IPS DF 6.9 (cell line): ENCODE measurements around the gene SRGAP3.

Source experiments
- DNase-seq: peaks from one replicate; pipeline ENCODE4 v3.0.0-alpha.2; 2013; ENCODE audit warnings: low read depth, low spot score
- H3K27ac ChIP-seq: one replicate; pipeline ENCODE4 v1.5.1; 2013; ENCODE audit warnings: low read length, control low read depth
- H3K27me3 ChIP-seq: 2 replicates; pipeline ENCODE4 v1.6.1; 2013; ENCODE audit warnings: mild to moderate bottlenecking, low read length; ENCODE audit not compliant: control insufficient read depth, insufficient read depth
- H3K36me3 ChIP-seq: 2 replicates; pipeline ENCODE4 v1.6.1; 2013; ENCODE audit warnings: low read length; ENCODE audit not compliant: control insufficient read depth, insufficient read depth
- H3K4me1 ChIP-seq: 2 replicates; pipeline ENCODE4 v1.6.1; 2013; ENCODE audit warnings: low read length; ENCODE audit not compliant: control insufficient read depth, insufficient read depth
- H3K4me3 ChIP-seq: 2 replicates; pipeline ENCODE4 v1.5.1; 2013; ENCODE audit warnings: mild to moderate bottlenecking, low read length
- H3K9me3 ChIP-seq: 2 replicates; pipeline ENCODE4 v1.6.1; 2013; ENCODE audit warnings: low read length, inconsistent platforms; ENCODE audit not compliant: control insufficient read depth, insufficient read depth
- WGBS: extraction: QIAGEN DNeasy Blood & Tissue Kit; methylation state at CpG from one replicate; pipeline ENCODE4 v1.1.7; 2013; ENCODE audit warnings: mixed read lengths, missing lambda C conversion rate; ENCODE audit not compliant: insufficient read length, insufficient coverage; 5-methylcytosine and 5-hydroxymethylcytosine counted together

Gene SRGAP3

DNA sequence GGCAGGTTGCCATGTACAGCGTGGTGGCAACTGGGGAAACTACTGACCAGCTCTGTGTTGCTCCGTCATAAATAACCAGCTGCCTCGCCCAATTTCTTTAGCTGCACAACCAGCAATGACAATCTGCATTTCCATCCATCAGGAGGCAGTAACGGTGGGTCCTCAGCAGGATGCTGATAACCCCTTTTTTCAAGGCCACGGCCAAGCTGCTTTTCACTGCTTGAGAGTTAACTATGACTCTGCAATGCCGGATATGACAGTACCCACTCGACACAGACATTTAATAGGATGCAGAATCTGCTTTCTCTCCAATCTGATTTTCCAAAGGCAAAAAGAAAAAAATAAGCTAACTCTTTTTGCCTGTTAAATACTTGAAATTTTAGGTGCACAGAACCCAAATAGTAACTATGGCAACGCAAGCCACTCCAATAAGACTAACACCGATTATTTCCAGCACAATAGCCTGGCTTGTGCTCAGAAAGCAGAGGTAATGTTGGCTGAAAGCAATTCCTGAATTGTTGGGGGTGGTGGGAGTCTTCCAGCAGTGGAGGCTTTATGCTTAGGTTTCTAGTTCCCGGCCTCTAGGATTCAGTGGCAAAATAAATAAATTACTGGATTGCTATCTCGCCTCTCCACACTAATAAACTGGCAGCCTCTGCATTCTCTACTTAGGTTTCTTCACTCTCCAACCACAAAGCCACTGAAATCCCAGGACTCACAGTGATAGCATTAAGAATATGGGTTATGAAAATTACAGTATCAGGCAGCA is 31.2 kb upstream of the SRGAP3 start:
- DNase-seq: no peak
- Histone ChIP-seq H3K4me3 (no peak overlapping the region), H3K36me3 (no peaks in the 10 kb centered on the region), H3K27me3 (no peaks in the 10 kb centered on the region), H3K4me1 (peaks cover 2% of the 10 kb centered on the region), H3K9me3 (no peaks in the 10 kb centered on the region), H3K27ac (no peak overlapping the region)
- no CpG with 5 or more reads among the region's 11 CpGs for WGBS

DNA sequence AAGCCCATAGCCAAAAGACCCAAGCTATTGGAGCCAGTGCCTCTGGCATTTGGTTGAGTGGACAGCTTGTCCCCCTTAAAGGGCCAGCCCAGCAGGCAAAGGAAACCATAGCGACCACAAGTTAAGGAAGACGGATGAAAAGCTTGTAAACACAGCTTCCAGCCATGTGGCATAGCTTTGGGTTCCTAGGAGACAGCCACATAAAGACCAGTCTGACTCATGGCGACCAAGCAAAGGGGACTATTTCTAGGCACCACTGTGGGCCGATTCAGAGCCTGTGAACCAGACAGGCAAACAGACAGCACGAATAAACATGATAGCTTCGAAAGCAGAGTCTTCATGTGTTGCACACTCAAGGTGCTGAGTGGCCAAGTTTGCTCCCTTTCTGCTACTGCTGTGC is 30.5 kb upstream of the SRGAP3 start:
- no peak for DNase-seq
- no CpG with 5 or more reads among the region's 6 CpGs for WGBS
- no peaks in the 10 kb centered on the region for H3K27me3 ChIP-seq
- H3K27ac ChIP-seq: no peak overlapping the region
- no peaks in the 10 kb centered on the region for H3K36me3 ChIP-seq
- no peaks in the 10 kb centered on the region for H3K9me3 ChIP-seq
- peaks cover 2% of the 10 kb centered on the region for H3K4me1 ChIP-seq
- H3K4me3 ChIP-seq: no peak overlapping the region

DNA sequence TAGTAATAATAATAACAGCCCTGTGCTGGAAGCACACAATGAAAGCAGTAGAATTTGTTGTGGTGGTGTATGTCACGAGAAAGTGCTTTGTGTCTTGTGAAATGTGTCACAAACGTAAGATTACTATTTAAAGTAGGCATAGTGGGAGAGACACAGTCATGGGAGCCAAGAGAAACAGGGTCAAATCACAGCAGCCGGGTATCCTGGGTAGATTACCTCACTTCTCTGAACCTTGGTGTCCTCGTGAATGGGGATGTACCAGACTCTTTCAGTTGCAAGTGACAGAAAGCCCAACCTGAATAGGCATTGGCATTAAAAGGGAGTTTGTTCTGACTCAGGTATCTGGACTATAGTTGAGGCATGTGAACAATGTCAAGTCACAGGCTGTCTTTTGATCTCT is 29.1 kb upstream of the SRGAP3 start:
- DNase-seq: no peak
- Histone ChIP-seq H3K27ac (no peak overlapping the region), H3K36me3 (no peaks in the 10 kb centered on the region), H3K27me3 (no peaks in the 10 kb centered on the region), H3K9me3 (no peaks in the 10 kb centered on the region), H3K4me1 (peaks cover 2% of the 10 kb centered on the region), H3K4me3 (no peak overlapping the region)
- no CpG with 5 or more reads among the region's 4 CpGs for WGBS

DNA sequence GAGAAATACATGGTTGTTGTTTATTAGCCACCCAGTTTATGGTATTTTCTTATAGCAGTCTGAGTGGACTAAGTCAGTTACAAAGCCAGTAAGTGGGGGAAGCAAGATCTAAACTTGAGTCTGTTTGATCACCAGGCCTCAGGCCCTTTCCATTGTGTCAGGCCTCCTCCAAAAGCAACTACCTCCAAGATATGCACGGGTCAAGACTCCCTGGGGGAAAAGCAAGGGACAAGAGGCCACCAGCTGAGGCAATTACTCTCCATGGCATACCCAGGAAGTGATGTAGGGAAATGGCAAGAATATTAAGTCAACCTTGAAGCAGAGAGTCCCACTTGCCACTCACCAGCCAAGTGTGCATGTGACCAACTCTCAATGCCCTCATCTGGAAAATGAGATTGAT is 28.6 kb upstream of the SRGAP3 start:
- Histone ChIP-seq H3K4me3 (no peak overlapping the region), H3K4me1 (peaks cover 2% of the 10 kb centered on the region), H3K27ac (no peak overlapping the region), H3K9me3 (no peaks in the 10 kb centered on the region), H3K36me3 (no peaks in the 10 kb centered on the region), H3K27me3 (no peaks in the 10 kb centered on the region)
- no peak for DNase-seq
- no CpG with 5 or more reads among the region's 1 CpG for WGBS

DNA sequence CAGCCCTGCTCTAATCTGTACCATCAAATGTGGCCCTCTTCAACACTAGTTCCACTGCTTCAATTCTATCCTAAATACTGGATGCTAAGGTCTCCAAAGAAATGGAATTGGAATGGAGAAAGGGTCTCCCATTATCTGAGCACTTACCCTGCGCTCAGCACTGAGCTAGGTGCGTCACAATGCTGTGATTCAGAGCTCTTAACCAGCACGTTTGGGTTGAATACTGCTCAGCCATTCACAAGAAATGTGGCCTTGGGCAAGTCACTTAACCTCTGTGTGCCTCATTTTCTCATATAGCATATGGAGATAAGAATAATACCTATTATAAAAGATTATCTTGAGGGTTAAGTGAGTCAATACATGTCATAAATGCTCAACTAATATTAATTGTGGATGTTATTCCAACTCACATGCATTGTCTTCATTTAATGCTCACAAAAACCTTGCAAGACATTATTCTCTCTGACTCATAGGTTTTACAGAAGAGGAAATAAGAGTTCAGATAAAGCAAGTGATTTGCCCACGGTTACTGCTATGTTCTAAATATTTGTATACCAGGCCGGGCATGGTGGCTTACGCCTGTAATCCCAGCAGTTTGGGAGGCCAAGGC is 27.4 kb upstream of the SRGAP3 start:
- peaks cover 2% of the 10 kb centered on the region for H3K4me1 ChIP-seq
- H3K9me3 ChIP-seq: no peaks in the 10 kb centered on the region
- no peaks in the 10 kb centered on the region for H3K27me3 ChIP-seq
- H3K36me3 ChIP-seq: no peaks in the 10 kb centered on the region
- H3K27ac ChIP-seq: no peak overlapping the region
- WGBS: no CpG with 5 or more reads among the region's 6 CpGs
- H3K4me3 ChIP-seq: no peak overlapping the region
- no peak for DNase-seq

DNA sequence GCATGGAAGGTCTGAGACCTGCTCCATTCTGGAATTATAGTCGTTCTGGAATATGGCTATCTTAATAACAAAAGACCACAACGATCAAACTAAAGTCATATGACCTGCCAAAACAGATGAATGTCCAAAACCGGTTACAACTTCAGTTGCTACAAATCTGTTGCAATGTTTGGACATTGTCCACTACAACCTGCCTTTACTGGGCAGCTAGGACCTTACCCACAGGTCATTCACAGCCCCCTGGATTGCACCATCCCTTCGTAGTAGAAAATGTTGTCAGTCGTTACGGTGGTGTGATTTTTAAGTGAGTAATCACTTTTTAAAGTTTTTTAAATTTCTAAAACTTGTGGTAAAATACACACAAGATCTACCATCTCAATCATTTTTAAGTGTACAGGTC is 22.5 kb upstream of the SRGAP3 start:
- H3K9me3 ChIP-seq: no peaks in the 10 kb centered on the region
- DNase-seq: no peak
- no peaks in the 10 kb centered on the region for H3K36me3 ChIP-seq
- no peak overlapping the region for H3K27ac ChIP-seq
- no peaks in the 10 kb centered on the region for H3K27me3 ChIP-seq
- no peaks in the 10 kb centered on the region for H3K4me1 ChIP-seq
- WGBS: no CpG with 5 or more reads among the region's 6 CpGs
- H3K4me3 ChIP-seq: no peak overlapping the region

DNA sequence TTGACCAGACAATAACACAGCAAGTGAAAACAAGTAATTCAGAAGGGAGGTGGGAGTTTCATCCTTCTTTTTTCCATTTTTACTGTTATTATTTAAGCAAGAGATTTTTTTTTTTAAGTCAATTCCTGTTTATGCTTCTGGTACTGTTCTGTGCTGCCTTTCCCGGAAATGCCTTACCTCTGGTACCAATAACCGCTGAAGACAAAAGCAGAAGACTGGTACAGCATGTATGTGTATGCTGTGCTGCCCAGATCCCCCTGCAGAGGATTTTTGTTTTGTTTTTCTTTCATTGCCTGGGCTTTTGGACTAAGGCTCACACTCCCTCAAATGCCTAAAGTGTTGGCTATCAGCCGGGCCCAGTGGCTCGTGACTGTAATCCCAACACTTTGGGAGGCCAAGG is 21.3 kb upstream of the SRGAP3 start:
- Histone ChIP-seq H3K27ac (no peak overlapping the region), H3K27me3 (no peaks in the 10 kb centered on the region), H3K36me3 (no peaks in the 10 kb centered on the region), H3K4me3 (no peak overlapping the region), H3K4me1 (no peaks in the 10 kb centered on the region), H3K9me3 (no peaks in the 10 kb centered on the region)
- DNase-seq: no peak
- no CpG with 5 or more reads among the region's 4 CpGs for WGBS

DNA sequence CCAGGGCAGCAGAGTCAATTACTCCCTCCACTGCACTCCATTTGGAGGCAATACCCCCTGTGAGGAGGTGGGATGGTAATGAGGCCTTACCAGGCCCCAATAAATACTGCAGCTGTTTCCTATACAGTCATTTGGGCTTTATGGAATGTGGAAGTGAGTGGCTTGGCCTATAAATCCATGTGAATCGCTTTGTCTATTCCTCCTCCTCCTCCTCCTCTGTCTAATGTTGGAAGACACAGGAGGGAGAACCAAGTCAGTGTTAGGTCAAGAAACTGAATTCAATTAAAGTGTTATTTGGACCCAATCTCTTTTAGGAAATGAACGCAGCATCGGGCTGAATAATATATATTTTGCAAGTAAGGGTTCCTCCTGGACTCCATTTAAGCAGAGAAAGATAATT is 17.3 kb upstream of the SRGAP3 start:
- H3K36me3 ChIP-seq: no peaks in the 10 kb centered on the region
- no peak for DNase-seq
- H3K27me3 ChIP-seq: no peaks in the 10 kb centered on the region
- no CpG with 5 or more reads among the region's 3 CpGs for WGBS
- H3K4me3 ChIP-seq: no peak overlapping the region
- no peaks in the 10 kb centered on the region for H3K4me1 ChIP-seq
- no peaks in the 10 kb centered on the region for H3K9me3 ChIP-seq
- H3K27ac ChIP-seq: no peak overlapping the region

DNA sequence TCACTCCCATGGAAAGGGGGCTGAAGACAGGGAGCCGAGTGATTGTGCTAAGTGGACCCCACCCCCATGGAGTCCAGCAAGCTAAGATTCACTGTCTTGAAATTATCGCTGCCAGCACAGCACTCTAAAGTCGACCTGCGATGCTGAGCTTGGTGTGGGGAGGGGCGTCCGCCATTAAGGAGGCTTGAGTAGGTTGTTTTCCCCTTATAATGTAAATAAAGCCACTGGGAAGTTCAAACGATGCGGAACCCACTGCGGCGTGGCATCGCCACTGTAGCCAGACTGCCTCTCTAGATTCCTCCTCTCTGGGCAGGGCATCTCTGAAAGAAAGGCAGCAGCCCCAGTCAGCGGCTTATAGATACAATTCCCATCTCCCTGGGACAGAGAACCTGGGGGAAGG is 10.9 kb upstream of the SRGAP3 start:
- Histone ChIP-seq H3K27ac (no peak overlapping the region), H3K4me1 (peaks cover 2% of the 10 kb centered on the region; the same call in 1 of the 2 replicates), H3K9me3 (no peaks in the 10 kb centered on the region), H3K27me3 (no peaks in the 10 kb centered on the region), H3K36me3 (no peaks in the 10 kb centered on the region), H3K4me3 (no peak overlapping the region)
- WGBS: no CpG with 5 or more reads among the region's 12 CpGs
- DNase-seq: no peak

DNA sequence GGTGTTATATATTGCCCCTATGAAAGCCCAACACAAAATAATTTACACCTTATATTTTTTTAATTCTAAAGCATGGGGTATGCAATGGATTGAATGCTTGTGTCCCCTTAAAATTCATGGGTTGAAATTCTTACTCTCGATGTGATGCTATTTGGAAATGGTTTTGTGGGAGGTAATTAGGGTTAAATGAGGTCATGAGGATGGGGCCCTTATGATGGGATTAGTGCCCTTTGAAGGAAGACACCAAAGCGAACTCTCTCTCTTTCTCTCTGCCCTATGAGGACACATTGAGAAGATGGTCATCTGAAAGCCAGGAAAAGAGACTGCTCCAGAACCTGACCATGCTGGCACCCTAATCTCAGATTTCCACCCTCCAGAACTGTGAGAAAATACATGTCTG is 7.6 kb upstream of the SRGAP3 start:
- Histone ChIP-seq H3K27ac (no peak overlapping the region), H3K36me3 (no peaks in the 10 kb centered on the region), H3K9me3 (no peaks in the 10 kb centered on the region), H3K4me3 (no peak overlapping the region), H3K4me1 (peaks cover 2% of the 10 kb centered on the region; the same call in 1 of the 2 replicates), H3K27me3 (no peaks in the 10 kb centered on the region)
- DNase-seq: no peak
- WGBS: no CpG with 5 or more reads among the region's 2 CpGs

DNA sequence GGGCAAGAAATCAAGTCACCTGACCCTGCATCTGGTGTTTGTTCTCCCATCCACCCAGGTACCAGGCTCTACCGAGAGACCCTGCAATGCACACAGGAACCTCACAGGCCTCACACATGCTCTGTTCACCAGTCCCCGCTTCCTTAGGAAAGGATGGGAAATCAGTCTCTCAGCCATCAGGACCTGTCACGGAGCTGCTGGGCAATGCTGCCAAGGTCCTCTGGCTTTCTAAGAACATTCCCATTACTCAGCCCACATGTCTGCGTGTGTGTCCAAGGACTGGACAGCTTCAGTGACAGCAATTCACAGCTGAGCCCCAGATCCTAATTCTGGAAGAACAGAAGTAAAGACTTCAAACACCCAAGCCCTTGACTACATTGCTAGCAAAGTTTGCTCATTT is 6.5 kb upstream of the SRGAP3 start:
- H3K27me3 ChIP-seq: no peaks in the 10 kb centered on the region
- H3K9me3 ChIP-seq: no peaks in the 10 kb centered on the region
- no peaks in the 10 kb centered on the region for H3K36me3 ChIP-seq
- WGBS: no CpG with 5 or more reads among the region's 4 CpGs
- peaks cover 2% of the 10 kb centered on the region; the same call in 1 of the 2 replicates for H3K4me1 ChIP-seq
- no peak overlapping the region for H3K4me3 ChIP-seq
- H3K27ac ChIP-seq: no peak overlapping the region
- no peak for DNase-seq
